ENCODE results near the gene AUH.
"Not testable (repeated sequence)": the region's sequence is repeated elsewhere in the genome, so short reads cannot be mapped to it uniquely, and the experiment has no call there.

AUH gene

GRCh38 chr9:91208837-91209236 is 152.9 kb downstream of the AUH start:
- DNase-seq (ENCODE audit: low read depth in 2 of 2) = no peak

- no peak for DNase-seq (ENCODE audit: low read depth in 2 of 2)
These were observed 153.3 kb downstream of the AUH start for GRCh38 chr9:91208419-91208745.

GRCh38 chr9:91207729-91208418 is 153.8 kb downstream of the AUH start:
- DNase-seq (ENCODE audit: low read depth in 2 of 2) = no peak

- no peak for DNase-seq (ENCODE audit: low read depth in 2 of 2)
These were observed 154.4 kb downstream of the AUH start for GRCh38 chr9:91207397-91207728.

- DNase-seq (ENCODE audit: low read depth in 2 of 2) = no peak
These were observed 154.9 kb downstream of the AUH start for GRCh38 chr9:91206806-91207205.

- no peak for DNase-seq (ENCODE audit: low read depth in 2 of 2)
These were observed 158.9 kb downstream of the AUH start for GRCh38 chr9:91202736-91203283.

- no peak for DNase-seq (ENCODE audit: low read depth in 2 of 2)
These were observed 160.9 kb downstream of the AUH start for GRCh38 chr9:91200692-91201336.

GRCh38 chr9:91199739-91200497 is 161.8 kb downstream of the AUH start:
- DNase-seq (ENCODE audit: low read depth in 2 of 2) = no peak

GRCh38 chr9:91198881-91199280 is 162.8 kb downstream of the AUH start:
- not testable (repeated sequence) for DNase-seq (ENCODE audit: low read depth in 2 of 2)

GRCh38 chr9:91198405-91198804 is 163.3 kb downstream of the AUH start:
- no peak for DNase-seq (ENCODE audit: low read depth in 2 of 2)

GRCh38 chr9:91197232-91198181 is 164.2 kb downstream of the AUH start:
- DNase-seq (ENCODE audit: low read depth in 2 of 2) = no peak

GRCh38 chr9:91196103-91196950 is 165.4 kb downstream of the AUH start:
- DNase-seq (ENCODE audit: low read depth in 2 of 2) = no peak

GRCh38 chr9:91195372-91196012 is 166.2 kb downstream of the AUH start:
- no peak for DNase-seq (ENCODE audit: low read depth in 2 of 2)

GRCh38 chr9:91193658-91194391 is 167.9 kb downstream of the AUH start:
- peak; percentile 61 to 66 for DNase-seq (ENCODE audit: low read depth in 2 of 2)

- peak; percentile 76 to 77 for DNase-seq (ENCODE audit: low read depth in 2 of 2)
These were observed 168.5 kb downstream of the AUH start for GRCh38 chr9:91193087-91193657.

- no peak for DNase-seq (ENCODE audit: low read depth in 2 of 2)
These were observed 169.2 kb downstream of the AUH start for GRCh38 chr9:91192381-91193086.

GRCh38 chr9:91191411-91192380 is 170.0 kb downstream of the AUH start:
- DNase-seq (ENCODE audit: low read depth in 2 of 2) = no peak

Data from stimulated activated CD8-positive, alpha-beta memory T cell treated with anti-CD3 and anti-CD28 coated beads, Interleukin-7, amount 100 ng/mL, for 4 hours (primary cell).